Endothelial cell of umbilical vein (primary cell): Measurements from ENCODE around the gene PLEKHJ1. TPM values are rescaled to one million over a fixed set of nuclear protein-coding genes. Genes with fewer than 3 reads are reported as not detected.

Experiments used
- BruUV-seq: library from RNA; stranded (reverse); fragments of 400-500 nt; replicated peaks from 2 replicates; lab custom pipeline; 2021; lab: Mats Ljungman, UMichigan
- CTCF ChIA-PET: fragments of 300-600, 350-600 bp; sonication (Branson Sonifier 250); formaldehyde crosslinking; loops from one replicate; lab custom pipeline; 2021; ENCODE audit warnings: antibody characterized with exemption, inconsistent platforms; lab: Charles Lee
- POLR2A ChIA-PET: fragments of 300-600, 350-600 bp; sonication (Branson Sonifier 250); formaldehyde crosslinking; loops from one replicate; lab custom pipeline; 2021; ENCODE audit warnings: antibody characterized with exemption, inconsistent platforms; lab: Charles Lee
- DNase-seq: peaks from one replicate; pipeline ENCODE4 v3.0.0-alpha.2; 2011; ENCODE audit warnings: low read depth, low spot score
- FAIRE-seq: peaks from 2 replicates; lab custom pipeline; 2011; peaks lifted over from hg19 to GRCh38; lab: Jason Lieb, UNC
- H2AFZ ChIP-seq: 2 replicates; pipeline ENCODE4 v1.6.0; 2012; ENCODE audit warnings: low read depth, low read length, control low read depth, inconsistent platforms
- H3K27ac ChIP-seq: 2 replicates; pipeline ENCODE4 v1.5.1; 2011; ENCODE audit warnings: low read depth, mild to moderate bottlenecking, control low read depth, low read length, moderate library complexity; ENCODE audit not compliant: insufficient read depth
- H3K27me3 ChIP-seq, 2 experiments: 2 replicates each; pipeline versions ENCODE4 v1.6.0 to v1.6.1; 2011; ENCODE audit warnings: low read length in 2 of 2, mixed read lengths in 1 of 2; ENCODE audit not compliant: control insufficient read depth in 2 of 2, insufficient read depth in 2 of 2
- H3K36me3 ChIP-seq, 2 experiments: 2 replicates in 1 of 2; 3 replicates in 1 of 2; pipeline ENCODE4 v1.5.1; 2011; ENCODE audit warnings: low read length in 2 of 2, mild to moderate bottlenecking in 1 of 2, moderate library complexity in 1 of 2; ENCODE audit not compliant: control insufficient read depth in 2 of 2, insufficient read depth in 2 of 2; ENCODE audit errors: extremely low read depth in 1 of 2
- H3K4me1 ChIP-seq: 3 replicates; pipeline ENCODE4 v1.5.1; 2011; ENCODE audit warnings: mild to moderate bottlenecking, low read length; ENCODE audit not compliant: control insufficient read depth, insufficient read depth; ENCODE audit errors: extremely low read depth
- H3K4me2 ChIP-seq: 2 replicates; pipeline ENCODE4 v1.6.1; 2011; ENCODE audit warnings: low read length, control low read depth, mixed read lengths; ENCODE audit not compliant: insufficient read depth
- H3K4me3 ChIP-seq, 3 experiments: fragments of 200-600 bp in 1 of 3; sonication (generic), shearing (Covaris generic) in 1 of 3; replicated peaks in 1 of 3; 2 replicates each; pipeline ENCODE4 v1.5.1; 2011 to 2016; ENCODE audit warnings: control low read depth in 3 of 3, low read length in 3 of 3, mild to moderate bottlenecking in 2 of 3, inconsistent platforms in 1 of 3, low read depth in 1 of 3, moderate library complexity in 1 of 3; ENCODE audit not compliant: insufficient read depth in 1 of 3
- H3K79me2 ChIP-seq: 2 replicates; pipeline ENCODE4 v1.6.0; 2012; ENCODE audit warnings: low read length, inconsistent platforms; ENCODE audit not compliant: control insufficient read depth, insufficient read depth
- H3K9ac ChIP-seq: replicated peaks from 2 replicates; pipeline ENCODE3; 2011; ENCODE audit warnings: low read length, control low read depth; ENCODE audit not compliant: insufficient read depth; ENCODE audit errors: extremely low read depth
- H3K9me1 ChIP-seq: replicated peaks from 3 replicates; pipeline ENCODE4 v1.6.0; 2011; ENCODE audit warnings: mild to moderate bottlenecking, low read length; ENCODE audit not compliant: control insufficient read depth, insufficient read depth; ENCODE audit errors: extremely low read depth
- H3K9me3 ChIP-seq: replicated peaks from 2 replicates; pipeline ENCODE4 v1.5.1; 2012; ENCODE audit warnings: low read length, inconsistent platforms; ENCODE audit not compliant: control insufficient read depth, insufficient read depth
- H4K20me1 ChIP-seq: replicated peaks from 2 replicates; pipeline ENCODE3; 2011; ENCODE audit warnings: mild to moderate bottlenecking, low read length; ENCODE audit not compliant: control insufficient read depth, insufficient read depth; ENCODE audit errors: extremely low read depth
- CTCF ChIP-seq, 2 donors: IDR thresholded peaks; 1 replicate in 1 of 2; 2 replicates in 1 of 2; pipeline ENCODE4 v1.5.1; 2011; ENCODE audit warnings: low read length in 2 of 2, mild to moderate bottlenecking in 2 of 2, moderate library complexity in 2 of 2, control low read depth in 1 of 2, inconsistent platforms in 1 of 2, low read depth in 1 of 2; ENCODE audit not compliant: insufficient read depth in 1 of 2; ENCODE audit errors: extremely low read depth in 1 of 2
- EZH2 ChIP-seq: IDR thresholded peaks from 2 replicates; pipeline ENCODE4 v1.6.1; 2012; ENCODE audit warnings: borderline replicate concordance, low read depth, mild to moderate bottlenecking, moderate library complexity, low read length, inconsistent platforms; ENCODE audit not compliant: severe bottlenecking
- FOS ChIP-seq: IDR thresholded peaks from 2 replicates; pipeline ENCODE4 v1.6.1; 2011; ENCODE audit warnings: mild to moderate bottlenecking, low read length, moderate library complexity, borderline replicate concordance; ENCODE audit not compliant: insufficient read depth
- GATA2 ChIP-seq: IDR thresholded peaks from 2 replicates; pipeline ENCODE4 v1.7.0; 2011; ENCODE audit warnings: low read depth, mild to moderate bottlenecking, moderate library complexity, mixed read lengths, low read length; ENCODE audit not compliant: insufficient read length, insufficient read depth
- JUN ChIP-seq: IDR thresholded peaks from 2 replicates; pipeline ENCODE4 v1.6.1; 2011; ENCODE audit warnings: borderline replicate concordance, low read depth; ENCODE audit not compliant: insufficient read length, insufficient read depth
- MYC ChIP-seq: IDR thresholded peaks from one replicate; pipeline ENCODE4 v1.6.1; 2011; ENCODE audit warnings: mild to moderate bottlenecking, low read depth, low read length
- POLR2A ChIP-seq: IDR thresholded peaks from 2 replicates; pipeline ENCODE4 v1.6.1; 2012; ENCODE audit warnings: low read depth, mild to moderate bottlenecking, control low read depth, low read length
- POLR2AphosphoS5 ChIP-seq: IDR thresholded peaks from 2 replicates; pipeline ENCODE4 v1.6.1; 2012; ENCODE audit warnings: low read depth, mild to moderate bottlenecking, control low read depth, low read length, moderate library complexity; ENCODE audit not compliant: insufficient read depth
- dilution Hi-C: fragments of 300-500 bp; cut with MboI; formaldehyde crosslinking; loops from one replicate; pipeline ENCODE4 v1.15.0; 2019; ENCODE audit warnings: low sequenced_read_pairs; ENCODE audit not compliant: extremely low pct_ligation_motif_present
- intact Hi-C: fragments of 100-400 bp; cut with micrococcal nuclease; formaldehyde crosslinking; loops from one replicate; pipeline ENCODE4 v1.10.0; 2022
- polyA plus RNA-seq, 4 experiments: library from polyadenylated mRNA; depleted of rRNA in 3 of 4; stranded (reverse) in 3 of 4; unstranded in 1 of 4; fragments of >200 nt; gene quantifications; 2 replicates each; pipeline versions ENCODE4 v1.2.1 to v1.2.3, GENCODE V29; 2011 to 2012; ENCODE audit warnings: missing spikeins in 1 of 4
- total RNA-seq: library from RNA; stranded (reverse); gene quantifications from 2 replicates; pipeline ENCODE4 v1.2.3, GENCODE V29; 2021
- TF ChIP-seq, protein P1 (sequence below): IDR thresholded peaks from 2 replicates; pipeline ENCODE4 v1.6.1; 2011; ENCODE audit not compliant: insufficient read depth, insufficient read length

Gene PLEKHJ1
- total and polyA plus RNA-seq, 2 donors (not counting 3 experiments of a cell fraction or from before 2014, with no cell fraction given), result 82.4 to 115 TPM

DNA sequence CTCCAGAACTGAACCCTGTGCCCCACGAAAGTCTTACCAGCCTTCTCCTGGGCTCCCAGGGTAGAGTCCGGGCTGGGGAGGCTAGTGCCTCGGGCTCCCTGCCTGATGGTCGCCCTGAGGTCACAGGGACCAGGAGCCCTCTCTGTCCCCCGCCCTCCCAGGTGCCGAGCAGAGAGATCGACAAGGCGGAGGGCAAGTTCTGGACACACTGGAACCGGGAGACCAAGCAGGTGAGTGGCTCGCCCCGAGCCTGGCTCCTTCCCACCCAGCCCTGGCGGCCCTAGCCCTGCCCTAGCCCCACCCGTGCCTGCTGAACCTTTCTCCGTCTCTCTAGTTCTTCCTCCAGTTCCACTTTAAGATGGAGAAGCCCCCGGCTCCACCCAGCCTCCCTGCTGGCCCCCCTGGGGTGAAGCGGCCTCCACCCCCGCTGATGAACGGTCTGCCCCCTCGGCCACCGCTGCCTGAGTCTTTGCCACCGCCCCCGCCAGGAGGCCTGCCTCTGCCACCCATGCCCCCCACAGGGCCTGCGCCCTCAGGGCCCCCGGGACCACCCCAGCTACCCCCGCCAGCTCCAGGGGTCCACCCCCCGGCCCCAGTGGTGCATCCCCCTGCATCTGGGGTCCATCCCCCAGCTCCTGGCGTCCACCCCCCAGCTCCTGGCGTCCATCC is 11.4 kb upstream of the PLEKHJ1 start:
- Histone ChIP-seq H3K27me3 (peaks cover 12 to 26% of the 10 kb centered on the region in 2 experiments), H3K9ac (no peak overlapping the region), H3K9me1 (no peaks in the 10 kb centered on the region), H3K4me3 (no peak overlapping the region), H3K27ac (no peak overlapping the region), H3K9me3 (no peaks in the 10 kb centered on the region), H2AFZ (no peak overlapping the region), H3K4me2 (no peak overlapping the region), H3K79me2 (peaks cover 18% of the 10 kb centered on the region), H3K4me1 (peaks cover 8% of the 10 kb centered on the region), H3K36me3 (peaks cover 25 to 52% of the 10 kb centered on the region in 2 experiments), H4K20me1 (no peaks in the 10 kb centered on the region)
- no peak for FAIRE-seq
- no peak for DNase-seq
- TF ChIP-seq POLR2A, result no peak
- BruUV-seq, result no TSS peak
- intact Hi-C loops, result no loop called here
- ChIA-PET POLR2A (no interaction called here), CTCF (no interaction called here)
- dilution Hi-C loops, result no loop called here

DNA sequence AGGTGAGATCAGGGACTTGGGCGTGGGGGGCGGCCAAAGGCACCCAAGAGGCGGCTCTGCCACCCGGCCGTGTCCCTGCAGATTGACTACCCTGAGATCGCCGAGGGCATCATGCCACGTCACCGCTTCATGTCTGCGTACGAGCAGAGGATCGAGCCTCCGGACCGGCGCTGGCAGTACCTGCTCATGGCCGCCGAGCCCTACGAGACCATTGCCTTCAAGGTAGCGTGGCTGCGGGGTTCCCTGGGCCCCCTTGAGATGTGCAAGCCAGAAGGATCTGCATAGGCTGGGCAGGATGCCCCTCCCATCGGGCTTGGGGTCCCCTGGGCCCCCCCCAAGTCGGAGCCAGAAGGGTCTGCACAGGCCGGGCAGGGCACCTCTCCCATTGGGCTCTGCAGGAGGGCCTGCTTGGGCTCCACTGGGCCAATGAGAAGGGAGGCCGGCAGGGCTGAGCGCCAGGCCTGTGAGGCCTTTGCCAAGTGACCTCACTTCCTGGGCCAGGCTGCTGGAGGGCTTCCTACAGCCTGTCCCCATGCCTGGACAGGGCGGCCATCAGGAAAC is 10.8 kb upstream of the PLEKHJ1 start:
- intact Hi-C loops, result no loop called here
- no TSS peak for BruUV-seq
- no peaks in the 10 kb centered on the region for H3K9me1 ChIP-seq
- no peak overlapping the region for H3K4me2 ChIP-seq
- H3K4me3 ChIP-seq, result no peak overlapping the region
- dilution Hi-C loops, result no loop called here
- no peak overlapping the region for H3K27ac ChIP-seq
- ChIA-PET CTCF (interaction anchor here (1.2 kb wide), 1 partner anchor 15 kb away, joined by 3 read pairs; no protein-coding TSS in a partner anchor), POLR2A (no interaction called here)
- H2AFZ ChIP-seq, result no peak overlapping the region
- peaks cover 25 to 52% of the 10 kb centered on the region in 2 experiments for H3K36me3 ChIP-seq
- no peaks in the 10 kb centered on the region for H4K20me1 ChIP-seq
- H3K79me2 ChIP-seq, result peaks cover 25% of the 10 kb centered on the region
- H3K9ac ChIP-seq, result no peak overlapping the region
- FAIRE-seq, result no peak
- H3K27me3 ChIP-seq, result peaks cover 6 to 19% of the 10 kb centered on the region in 2 experiments
- H3K4me1 ChIP-seq, result peaks cover 8% of the 10 kb centered on the region
- TF ChIP-seq JUN (no peak), GATA2 (no peak), FOS (no peak), POLR2AphosphoS5 (no peak), EZH2 (no peak), POLR2A (no peak), CTCF (IDR thresholded peaks at IDR 0.05; ENCODE audit: extremely low read depth in 1 of 2, insufficient read depth in 1 of 2, low read depth in 1 of 2, low read length in 2 of 2) (no peak), MYC (no peak)
- TF ChIP-seq, protein P1, sequence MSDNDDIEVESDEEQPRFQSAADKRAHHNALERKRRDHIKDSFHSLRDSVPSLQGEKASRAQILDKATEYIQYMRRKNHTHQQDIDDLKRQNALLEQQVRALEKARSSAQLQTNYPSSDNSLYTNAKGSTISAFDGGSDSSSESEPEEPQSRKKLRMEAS, result no peak
- H3K9me3 ChIP-seq, result no peaks in the 10 kb centered on the region
- DNase-seq, result no peak
